Thymus (tissue), 11 donors: Measurements from ENCODE around the gene ACOT11. TPM values are rescaled to one million over a fixed set of nuclear protein-coding genes. Genes with fewer than 3 reads are reported as not detected.

ENCODE experiments used
- DNase-seq, 9 donors: peaks; one replicate each; pipeline ENCODE4 v3.0.0-alpha.2; 2013; ENCODE audit warnings: low spot score in 9 of 9, low read depth in 6 of 9, missing footprints in 1 of 9
- H3K27ac ChIP-seq, 2 donors: one replicate each; pipeline ENCODE4 v1.5.1; 2013; ENCODE audit warnings: control low read depth in 1 of 2, low read depth in 1 of 2, low read length in 1 of 2, mild to moderate bottlenecking in 1 of 2, moderate library complexity in 1 of 2
- H3K27me3 ChIP-seq, 2 donors: one replicate each; pipeline ENCODE4 v1.5.1; 2013; ENCODE audit warnings: low read length in 1 of 2; ENCODE audit not compliant: control insufficient read depth in 2 of 2, insufficient read depth in 1 of 2
- H3K36me3 ChIP-seq, 2 donors: one replicate each; pipeline ENCODE4 v1.5.1; 2013; ENCODE audit warnings: low read length in 1 of 2, mild to moderate bottlenecking in 1 of 2, moderate library complexity in 1 of 2; ENCODE audit not compliant: control insufficient read depth in 2 of 2, insufficient read depth in 2 of 2
- H3K4me1 ChIP-seq, 2 donors: one replicate each; pipeline ENCODE4 v1.5.1; 2013; ENCODE audit warnings: low read length in 2 of 2; ENCODE audit not compliant: control insufficient read depth in 2 of 2, insufficient read depth in 2 of 2
- H3K4me3 ChIP-seq, 2 donors: one replicate each; pipeline ENCODE4 v1.5.1; 2013; ENCODE audit warnings: low read length in 2 of 2, control low read depth in 1 of 2, mild to moderate bottlenecking in 1 of 2
- H3K9me3 ChIP-seq, 2 donors: one replicate each; pipeline ENCODE4 v1.5.1; 2013; ENCODE audit warnings: low read length in 1 of 2, mild to moderate bottlenecking in 1 of 2; ENCODE audit not compliant: control insufficient read depth in 2 of 2, insufficient read depth in 1 of 2
- WGBS: extraction: QIAGEN DNeasy Blood & Tissue Kit; methylation state at CpG from one replicate; pipeline ENCODE4 v1.1.7; 2013; 5-methylcytosine and 5-hydroxymethylcytosine counted together
- polyA plus RNA-seq: library from polyadenylated mRNA; stranded (reverse); fragments of 200-250 nt; gene quantifications from one replicate; pipeline ENCODE4 v1.2.3, GENCODE V29; 2013
- total RNA-seq: library from RNA; stranded (reverse); fragments of 120-200 nt; gene quantifications from one replicate; pipeline ENCODE4 v1.2.4, GENCODE V29; 2013
- donor health status: healthy.

Gene ACOT11
- total and polyA plus RNA-seq, 2 donors = 1.2 to 1.3 TPM

DNA sequence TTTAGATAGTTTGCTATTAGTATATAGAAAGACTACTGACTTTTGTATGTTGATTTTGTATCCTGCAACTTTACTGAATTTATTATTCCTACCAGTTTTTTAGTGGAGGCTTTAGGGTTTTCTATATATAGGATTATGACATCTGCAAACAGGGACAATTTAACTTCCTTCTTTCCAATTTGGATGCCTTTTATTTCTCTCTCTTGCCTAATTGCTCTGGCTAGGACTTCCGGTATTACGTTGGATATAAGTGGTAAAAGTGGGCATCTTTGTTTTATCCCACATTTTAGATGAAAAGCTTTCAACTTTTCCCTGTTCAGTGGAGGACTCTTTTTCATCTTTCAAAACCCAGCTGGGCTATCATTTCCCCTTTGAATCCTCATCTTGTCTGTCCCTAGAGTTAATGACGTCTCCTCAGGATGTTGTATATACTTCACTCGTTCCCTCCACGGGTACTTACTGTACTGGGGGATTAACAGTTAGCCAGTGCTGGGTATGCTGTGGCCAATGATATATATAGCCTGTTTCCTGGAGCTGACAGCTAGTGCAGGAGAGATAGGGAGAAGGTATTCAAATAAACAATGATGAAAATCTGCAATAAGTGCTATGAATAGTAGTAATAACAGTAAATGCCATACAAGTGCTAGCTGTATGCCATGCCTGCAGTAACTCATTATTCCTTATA is 9.8 kb downstream of the ACOT11 start:
- H3K4me1 ChIP-seq = no peaks in the 10 kb centered on the region
- no peak overlapping the region for H3K4me3 ChIP-seq
- whole genome bisulfite sequencing = 40% methylated on average over 5 of the region's 5 CpGs
- no peaks in the 10 kb centered on the region for H3K36me3 ChIP-seq
- no peak overlapping the region for H3K27ac ChIP-seq
- H3K27me3 ChIP-seq = no peaks in the 10 kb centered on the region
- H3K9me3 ChIP-seq = peaks cover 0 to 5% of the 10 kb centered on the region in 2 donors
- no peak for DNase-seq

DNA sequence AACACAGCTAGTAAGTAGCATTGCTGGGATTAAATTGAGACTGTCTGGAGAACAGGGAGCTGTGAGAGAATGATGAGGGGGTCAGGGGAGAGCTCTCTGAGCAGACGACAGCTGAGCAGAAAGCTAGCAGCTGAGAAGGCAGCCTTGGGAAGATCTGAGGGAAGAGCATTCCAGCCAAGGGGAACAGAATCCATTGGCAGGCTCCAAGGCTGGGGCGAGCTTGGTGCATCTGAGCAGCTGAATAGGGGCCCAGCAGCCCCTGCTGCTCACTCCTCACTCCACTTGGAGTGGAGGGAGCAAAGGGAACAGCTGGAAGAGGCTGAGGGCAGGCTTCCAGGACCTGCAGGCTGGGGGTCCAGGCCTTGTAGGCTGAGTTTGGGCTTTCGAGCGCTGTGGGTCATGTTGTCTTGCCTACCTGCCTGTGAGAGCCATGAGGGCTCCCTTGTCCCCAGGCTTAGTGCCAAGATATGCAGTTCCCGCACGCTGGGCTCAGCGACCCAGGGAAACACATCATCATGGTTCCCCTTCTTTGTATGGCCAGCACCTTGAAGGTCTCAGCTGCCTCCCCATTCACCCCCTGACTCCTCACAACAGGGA is 10.5 kb downstream of the ACOT11 start:
- no peak for DNase-seq
- Histone ChIP-seq H3K4me1 (no peaks in the 10 kb centered on the region), H3K9me3 (peaks cover 0 to 5% of the 10 kb centered on the region in 2 donors), H3K27me3 (no peaks in the 10 kb centered on the region), H3K4me3 (no peak overlapping the region), H3K36me3 (no peaks in the 10 kb centered on the region), H3K27ac (no peak overlapping the region)
- 94% methylated on average over 7 of the region's 7 CpGs for WGBS

DNA sequence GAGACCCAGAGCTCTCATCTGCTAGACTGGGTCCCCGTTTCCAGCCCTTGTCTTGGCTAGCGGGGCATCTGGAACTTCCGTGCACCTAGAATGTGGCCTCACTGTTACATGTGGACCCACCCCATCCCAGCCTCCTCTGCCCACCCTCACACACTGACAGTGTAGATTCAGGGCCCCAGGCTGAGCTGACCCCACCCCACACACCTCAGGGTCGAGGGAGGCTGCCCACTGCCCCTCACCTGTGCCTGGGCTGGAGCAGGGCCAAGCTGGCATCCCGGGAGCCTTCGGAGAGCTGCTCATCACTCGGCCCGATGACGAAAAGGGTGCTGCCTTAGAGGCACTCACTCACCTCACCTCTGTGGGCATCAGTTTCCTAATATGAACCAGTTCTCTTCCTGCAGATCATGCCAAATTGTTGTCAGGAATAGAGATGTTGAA is 11.1 kb downstream of the ACOT11 start:
- 77% methylated on average over 9 of the region's 9 CpGs for WGBS
- Histone ChIP-seq H3K4me3 (no peak overlapping the region), H3K36me3 (no peaks in the 10 kb centered on the region), H3K27me3 (no peaks in the 10 kb centered on the region), H3K27ac (no peak overlapping the region), H3K4me1 (no peaks in the 10 kb centered on the region), H3K9me3 (peaks cover 0 to 5% of the 10 kb centered on the region in 2 donors)
- no peak for DNase-seq

DNA sequence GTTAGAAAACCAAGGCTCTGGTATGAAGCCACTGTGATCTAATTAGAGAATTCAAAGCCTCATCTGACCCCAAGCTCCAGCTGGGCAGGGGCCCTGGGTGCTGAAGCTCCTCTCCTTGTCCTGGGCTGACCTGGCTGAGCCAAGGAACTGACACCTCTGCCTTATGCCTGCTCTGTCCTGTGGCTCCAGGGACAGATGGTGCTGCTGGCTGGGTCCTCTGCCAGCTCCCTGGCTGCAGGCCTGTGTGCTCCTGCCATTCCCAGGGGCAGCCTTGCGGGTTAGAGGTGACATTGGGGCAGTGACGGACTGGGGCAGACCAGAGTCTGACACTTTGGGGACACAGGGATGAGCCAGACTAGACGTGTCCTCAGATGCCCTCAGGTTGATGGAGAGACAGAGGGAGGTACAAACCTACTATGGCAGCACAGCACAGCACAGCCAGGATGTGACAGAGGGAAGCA is 11.8 kb downstream of the ACOT11 start:
- peaks cover 0 to 5% of the 10 kb centered on the region in 2 donors for H3K9me3 ChIP-seq
- H3K27ac ChIP-seq = no peak overlapping the region
- DNase-seq = no peak
- H3K36me3 ChIP-seq = no peaks in the 10 kb centered on the region
- no peaks in the 10 kb centered on the region for H3K4me1 ChIP-seq
- H3K27me3 ChIP-seq = no peaks in the 10 kb centered on the region
- WGBS = 95% methylated on average over 3 of the region's 3 CpGs
- H3K4me3 ChIP-seq = no peak overlapping the region

DNA sequence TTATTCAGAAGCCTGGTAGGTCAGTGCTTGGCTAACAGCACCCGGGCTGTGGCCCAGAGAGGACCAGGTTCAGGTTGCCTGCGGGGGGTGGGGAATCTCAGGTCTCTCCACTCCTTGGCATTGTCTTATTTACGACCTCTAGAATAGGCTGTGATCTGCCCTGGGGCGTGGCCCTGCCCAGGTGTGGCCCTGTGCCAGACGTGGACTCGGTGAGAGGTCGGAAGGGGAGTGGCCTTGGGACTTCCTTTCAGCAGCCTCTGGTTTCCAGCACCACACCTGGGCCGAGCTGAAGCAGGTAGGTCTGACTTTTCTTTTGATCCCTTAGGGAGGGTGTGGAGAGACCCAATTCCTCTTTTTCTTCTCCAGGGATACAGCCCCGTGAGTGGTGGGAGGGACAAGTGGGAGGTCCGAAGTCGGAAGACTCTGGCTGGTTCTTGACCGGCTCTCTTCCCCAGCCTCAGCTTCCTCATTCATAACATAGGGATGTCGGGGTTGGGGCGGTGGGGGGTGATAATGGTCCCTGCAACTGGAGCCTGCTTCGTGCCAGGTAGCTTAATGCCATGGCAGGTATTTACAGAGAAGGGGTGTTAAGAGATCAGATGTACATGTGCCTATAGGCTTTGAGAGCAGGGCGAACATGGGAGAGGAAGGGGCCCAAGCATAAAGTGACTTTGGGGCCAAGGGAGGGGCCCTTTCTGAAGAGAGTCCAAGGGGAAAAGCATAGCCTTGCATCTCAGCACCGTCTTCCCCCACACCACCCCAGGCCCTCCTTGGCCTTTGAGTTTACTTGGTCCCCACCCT is 16.5 kb downstream of the ACOT11 start:
- Histone ChIP-seq H3K4me3 (no peak overlapping the region), H3K27ac (no peak overlapping the region)

DNA sequence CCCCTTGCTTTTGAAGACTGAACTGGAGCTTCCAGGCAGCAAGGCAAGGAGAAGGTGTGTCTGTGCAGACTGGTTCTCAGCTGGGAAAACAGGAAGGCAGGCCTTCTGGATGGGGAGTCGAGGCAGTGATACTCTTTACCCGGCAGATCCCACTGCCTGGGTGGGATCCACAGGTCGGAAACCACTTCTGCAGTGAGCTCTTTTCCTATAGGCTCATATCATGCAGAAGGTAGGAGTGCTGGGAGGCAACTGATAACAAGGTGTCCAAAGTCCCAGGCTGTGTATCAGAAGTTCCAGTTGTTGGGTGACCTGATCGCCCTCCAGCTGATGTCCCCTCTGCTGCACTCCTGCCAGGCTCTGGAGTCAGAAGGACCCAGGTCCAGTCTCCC is 17.1 kb downstream of the ACOT11 start:
- Histone ChIP-seq H3K9me3 (no peaks in the 10 kb centered on the region), H3K4me3 (no peak overlapping the region), H3K4me1 (no peaks in the 10 kb centered on the region), H3K27ac (no peak overlapping the region), H3K27me3 (no peaks in the 10 kb centered on the region), H3K36me3 (no peaks in the 10 kb centered on the region)
- DNase-seq = no peak
- WGBS = 95% methylated on average over 4 of the region's 4 CpGs

More for the DNA sequence above, 16.5 kb downstream of the ACOT11 start:
- H3K36me3 ChIP-seq = no peaks in the 10 kb centered on the region
- no peaks in the 10 kb centered on the region for H3K9me3 ChIP-seq
- DNase-seq = no peak
- H3K27me3 ChIP-seq = no peaks in the 10 kb centered on the region
- H3K4me1 ChIP-seq = no peaks in the 10 kb centered on the region
- WGBS = 75% methylated on average over 17 of the region's 17 CpGs

DNA sequence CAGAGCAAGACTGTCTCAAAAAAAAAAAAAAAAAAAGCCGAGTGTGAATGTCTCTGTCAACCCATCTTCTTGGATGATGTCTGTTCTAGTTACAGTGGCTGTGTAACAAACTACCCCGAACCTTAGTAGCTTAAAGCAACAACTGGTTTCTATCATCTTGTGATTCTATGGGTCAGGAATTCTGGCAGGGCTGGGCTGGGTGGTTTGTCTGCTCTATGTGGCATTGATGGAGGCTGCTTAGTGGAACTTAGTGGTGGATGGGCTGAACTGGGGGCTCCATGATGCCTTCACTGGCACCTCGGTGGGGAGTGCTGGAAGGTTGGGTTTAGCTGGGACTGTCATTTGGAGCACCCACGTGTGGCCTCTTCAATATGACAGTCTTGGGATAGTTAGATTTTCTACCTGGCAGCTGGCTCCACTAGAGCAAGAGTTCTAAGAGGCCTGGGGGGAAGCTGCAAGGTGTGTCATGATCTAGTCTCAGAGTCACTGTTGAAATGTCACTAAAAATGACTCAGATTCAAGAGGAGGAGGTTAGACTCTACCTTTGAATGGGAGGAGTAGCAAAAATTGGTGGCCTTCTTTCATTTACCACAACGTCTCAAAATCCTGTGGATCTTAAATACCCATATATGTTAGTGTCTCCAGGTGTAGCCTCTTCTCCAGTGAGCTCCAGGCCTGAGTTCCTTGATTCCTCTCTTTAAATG is 18.6 kb downstream of the ACOT11 start:
- WGBS = 94% methylated on average over 5 of the region's 5 CpGs

DNA sequence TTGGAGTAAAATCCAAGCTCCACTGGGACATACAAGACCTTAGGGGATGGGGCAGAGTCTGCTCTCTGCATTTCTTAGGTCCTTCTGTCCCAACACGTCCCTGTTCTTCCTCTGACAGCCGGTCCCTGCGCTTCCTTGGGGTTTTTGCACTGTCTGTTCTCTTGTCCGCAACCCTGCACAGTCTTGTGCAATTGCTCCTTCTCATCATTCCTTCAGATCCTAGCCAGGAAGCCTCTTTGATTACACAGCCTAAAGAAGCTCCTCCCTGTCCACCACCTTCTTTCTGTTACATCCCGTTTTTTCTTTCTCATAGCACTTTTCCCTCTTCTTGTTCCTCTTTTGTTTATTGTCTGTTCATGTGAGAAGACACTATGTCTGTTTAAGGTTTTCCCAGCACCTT is 19.9 kb downstream of the ACOT11 start:
- 83% methylated on average over 5 of the region's 5 CpGs for WGBS
- Histone ChIP-seq H3K36me3 (no peaks in the 10 kb centered on the region), H3K27me3 (no peaks in the 10 kb centered on the region), H3K9me3 (no peaks in the 10 kb centered on the region), H3K27ac (no peak overlapping the region), H3K4me3 (no peak overlapping the region), H3K4me1 (peaks cover 0 to 9% of the 10 kb centered on the region in 2 donors)
- no peak for DNase-seq

More for the DNA sequence above, 18.6 kb downstream of the ACOT11 start:
- H3K4me3 ChIP-seq = no peak overlapping the region
- peaks cover 0 to 5% of the 10 kb centered on the region in 2 donors for H3K4me1 ChIP-seq
- H3K27me3 ChIP-seq = no peaks in the 10 kb centered on the region
- DNase-seq = no peak
- H3K36me3 ChIP-seq = no peaks in the 10 kb centered on the region
- no peaks in the 10 kb centered on the region for H3K9me3 ChIP-seq
- H3K27ac ChIP-seq = no peak overlapping the region
